HepG2 (cell line): Measurements from ENCODE around the gene PET117. TPM values are rescaled to one million over a fixed set of nuclear protein-coding genes. Genes with fewer than 3 reads are reported as not detected.

Source experiments
- ATF3 ChIP-seq: sonication (generic); formaldehyde crosslinking; IDR thresholded peaks from 2 replicates; pipeline ENCODE4 v1.4.0; 2020; ENCODE audit warnings: missing genetic modification reagents
- CTCF ChIP-seq: sonication (generic); formaldehyde crosslinking; IDR thresholded peaks from 2 replicates; pipeline ENCODE4 v1.5.0; 2020; ENCODE audit warnings: mild to moderate bottlenecking, missing genetic modification reagents, moderate library complexity
- GFI1 ChIP-seq: sonication (generic); formaldehyde crosslinking; IDR thresholded peaks from 2 replicates; pipeline ENCODE4 v1.5.0; 2020; ENCODE audit warnings: missing genetic modification reagents, mild to moderate bottlenecking, borderline replicate concordance
- HNRNPH1 ChIP-seq: fragments of 200-400 bp; formaldehyde crosslinking; optimal IDR thresholded peaks from 2 replicates; pipeline ENCODE3; 2017; ENCODE audit warnings: mild to moderate bottlenecking, low read depth, low read length
- NR2F2 ChIP-seq: IDR thresholded peaks from 2 replicates; pipeline ENCODE4 v1.6.1; 2012; ENCODE audit warnings: low read depth, inconsistent platforms, borderline replicate concordance
- SKI ChIP-seq: fragments of 450-650 bp; IDR thresholded peaks from one replicate; pipeline ENCODE4 v1.6.1; 2018; ENCODE audit warnings: mild to moderate bottlenecking; ENCODE audit not compliant: partially characterized antibody
- SUZ12 ChIP-seq: fragments of 150-350 bp; IDR thresholded peaks from 2 replicates; pipeline ENCODE4 v1.6.1; 2014; ENCODE audit warnings: low read depth, low read length
- TMF1 ChIP-seq: sonication (generic); formaldehyde crosslinking; IDR thresholded peaks from 2 replicates; pipeline ENCODE4 v1.8.1; 2022; ENCODE audit warnings: low read depth, missing genetic modification reagents
- TOE1 ChIP-seq: sonication (generic); formaldehyde crosslinking; IDR thresholded peaks from 2 replicates; pipeline ENCODE4 v1.4.0; 2020; ENCODE audit warnings: mild to moderate bottlenecking, missing genetic modification reagents
- ZMAT5 ChIP-seq: sonication (generic); formaldehyde crosslinking; IDR thresholded peaks from 2 replicates; pipeline ENCODE4 v1.5.0; 2020; ENCODE audit warnings: mild to moderate bottlenecking, low read depth, missing genetic modification reagents, borderline replicate concordance
- ZNF142 ChIP-seq: sonication (generic); formaldehyde crosslinking; IDR thresholded peaks from 2 replicates; pipeline ENCODE4 v1.4.0; 2020; ENCODE audit warnings: missing genetic modification reagents
- ZNF552 ChIP-seq: sonication (generic); formaldehyde crosslinking; IDR thresholded peaks from 2 replicates; pipeline ENCODE4 v1.9.0; 2022; ENCODE audit warnings: missing genetic modification reagents, mild to moderate bottlenecking, borderline replicate concordance
- ZNF616 ChIP-seq: sonication (generic); formaldehyde crosslinking; IDR thresholded peaks from 2 replicates; pipeline ENCODE4 v1.5.0; 2020; ENCODE audit warnings: low read depth, mild to moderate bottlenecking, missing genetic modification reagents
- ZNF770 ChIP-seq: sonication (generic); formaldehyde crosslinking; IDR thresholded peaks from 2 replicates; pipeline ENCODE4 v1.5.0; 2020; ENCODE audit warnings: mild to moderate bottlenecking, missing genetic modification reagents
- polyA plus RNA-seq, 8 experiments: library from polyadenylated mRNA; depleted of rRNA in 3 of 8; stranded (reverse) in 7 of 8; unstranded in 1 of 8; fragments of >200 nt; fragmentation: Illumina TruSeq in 4 of 8; extraction: Trizol in 4 of 8; gene quantifications; 2 replicates each; pipeline versions ENCODE4 v1.2.1 to v1.2.3, GENCODE V29; 2011 to 2016; ENCODE audit warnings: low read depth in 4 of 8, missing spikeins in 1 of 8, mixed read lengths in 1 of 8; ENCODE audit not compliant: insufficient read depth in 1 of 8
- total RNA-seq, 5 experiments: library from RNA; depleted of rRNA; stranded (reverse); fragments of >200 nt; fragmentation: Illumina TruSeq; extraction: Trizol; gene quantifications; 2 replicates each; pipeline ENCODE4 v1.2.3, GENCODE V29; 2016; ENCODE audit warnings: low read depth in 1 of 5

PET117 gene
- total and polyA plus RNA-seq, 2 of the 13 experiments (the other 11 are each of a cell fraction or from before 2014, with no cell fraction given): 22.2 to 48.2 TPM

GRCh38 chr20:18144541-18145099 lies 7.0 kb downstream of the PET117 start (continued):
- TF ChIP-seq TMF1 (CRISPR knock-in tag) (no peak), TOE1 (CRISPR knock-in tag) (no peak), ATF3 (peak; percentile 73; the same call in 1 of the 2 replicates), CTCF (CRISPR knock-in tag) (no peak), ZNF552 (no peak), ZMAT5 (no peak), GFI1 (CRISPR knock-in tag) (no peak), NR2F2 (no peak; the same call in 1 of the 2 replicates), ZNF770 (peak; percentile 61), HNRNPH1 (no peak), SKI (no peak), ZNF616 (CRISPR knock-in tag) (no peak), SUZ12 (no peak), ZNF142 (CRISPR knock-in tag) (no peak)
